K562 (cell line): ENCODE results near the gene CDKN2D. TPM values are rescaled to one million over a fixed set of nuclear protein-coding genes. Genes with fewer than 3 reads are reported as not detected.

Source experiments
- ARNT ChIP-seq, 2 experiments: fragments of 450-650 bp; IDR thresholded peaks; 2 replicates each; pipeline ENCODE4 v1.6.1; 2016; ENCODE audit warnings: mild to moderate bottlenecking in 1 of 2
- ESRRA ChIP-seq: fragments of 450-650 bp; IDR thresholded peaks from 2 replicates; pipeline ENCODE4 v1.6.1; 2014; ENCODE audit warnings: low read depth, mild to moderate bottlenecking, moderate library complexity, borderline replicate concordance
- HDAC2 ChIP-seq: fragments of 450-650 bp; IDR thresholded peaks from 2 replicates; pipeline ENCODE4 v1.6.1; 2016; ENCODE audit warnings: mild to moderate bottlenecking
- JUND ChIP-seq, 2 experiments: IDR thresholded peaks; 2 replicates in 1 of 2; 3 replicates in 1 of 2; pipeline ENCODE4 v1.6.1; 2011; ENCODE audit warnings: borderline replicate concordance in 2 of 2, low read depth in 2 of 2, low read length in 2 of 2, improper control_type of control experiment in 1 of 2, missing biosample characterization in 1 of 2, missing genetic modification characterization in 1 of 2, missing genetic modification reagents in 1 of 2
- KDM1A ChIP-seq, 2 experiments: fragments of 450-650 bp; IDR thresholded peaks; 2 replicates each; pipeline ENCODE4 v1.6.1; 2016; ENCODE audit warnings: mild to moderate bottlenecking in 2 of 2
- KLF10 ChIP-seq: fragments of 250-450 bp; sonication (Bioruptor Pico); IDR thresholded peaks from 2 replicates; pipeline ENCODE4 v1.6.1; 2021; ENCODE audit warnings: matching md5 sums
- MECOM ChIP-seq: fragments of 250-450 bp; sonication (Bioruptor Pico); IDR thresholded peaks from 2 replicates; pipeline ENCODE4 v1.8.0; 2022; ENCODE audit warnings: inconsistent platforms
- PHF8 ChIP-seq: fragments of 200-600 bp; sonication (generic); IDR thresholded peaks from 2 replicates; pipeline ENCODE4 v1.6.1; 2012; ENCODE audit warnings: mixed run types, mild to moderate bottlenecking, inconsistent platforms, low read length, moderate library complexity, borderline replicate concordance
- RBBP5 ChIP-seq: fragments of 200-600 bp; sonication (generic); IDR thresholded peaks from 2 replicates; pipeline ENCODE4 v1.6.1; 2012; ENCODE audit warnings: borderline replicate concordance, mild to moderate bottlenecking, low read length, control low read depth, inconsistent platforms; ENCODE audit not compliant: insufficient read depth, poor library complexity, severe bottlenecking
- RBM39 ChIP-seq: fragments of 200-400 bp; formaldehyde crosslinking; optimal IDR thresholded peaks from 2 replicates; pipeline ENCODE3; 2018; ENCODE audit warnings: low read depth, low read length
- SMAD1 ChIP-seq: fragments of 150-350 bp; IDR thresholded peaks from 2 replicates; pipeline ENCODE4 v1.6.1; 2014; ENCODE audit warnings: low read length, low read depth; ENCODE audit not compliant: partially characterized antibody
- SP1 ChIP-seq: sonication (generic); formaldehyde crosslinking; IDR thresholded peaks from 2 replicates; pipeline ENCODE4 v1.8.1; 2022; ENCODE audit warnings: mild to moderate bottlenecking, missing genetic modification reagents
- ZKSCAN1 ChIP-seq: fragments of 150-350 bp; IDR thresholded peaks from 2 replicates; pipeline ENCODE4 v1.6.1; 2016; ENCODE audit warnings: low read depth, low read length
- polyA plus RNA-seq, 8 experiments: library from polyadenylated mRNA; depleted of rRNA in 4 of 8; stranded (reverse) in 5 of 8; unstranded in 3 of 8; fragments of >200 nt; fragmentation: Nextera tagmentation in 2 of 8; fragmentation: Illumina TruSeq in 1 of 8; extraction: Ambion mirVana in 2 of 8; extraction: Trizol in 1 of 8; gene quantifications; 2 replicates each; pipeline versions ENCODE4 v1.2.1 to v1.2.3, GENCODE V29; 2011 to 2014; ENCODE audit warnings: inconsistent platforms in 1 of 8, missing spikeins in 1 of 8
- total RNA-seq, 7 experiments: library from RNA; depleted of rRNA in 6 of 7; stranded (reverse); fragments of >200 nt in 6 of 7; fragmentation: Illumina TruSeq in 2 of 7; extraction: Trizol in 2 of 7; gene quantifications; 2 replicates each; pipeline versions ENCODE4 v1.2.1 to v1.2.3, GENCODE V29; 2011 to 2021; ENCODE audit warnings: low replicate concordance in 1 of 7

CDKN2D gene
- total and polyA plus RNA-seq, 9 of the 15 experiments (the other 6 are each of a cell fraction or from before 2014, with no cell fraction given) = 0.41 to 8.2 (median 3.7) TPM

DNA sequence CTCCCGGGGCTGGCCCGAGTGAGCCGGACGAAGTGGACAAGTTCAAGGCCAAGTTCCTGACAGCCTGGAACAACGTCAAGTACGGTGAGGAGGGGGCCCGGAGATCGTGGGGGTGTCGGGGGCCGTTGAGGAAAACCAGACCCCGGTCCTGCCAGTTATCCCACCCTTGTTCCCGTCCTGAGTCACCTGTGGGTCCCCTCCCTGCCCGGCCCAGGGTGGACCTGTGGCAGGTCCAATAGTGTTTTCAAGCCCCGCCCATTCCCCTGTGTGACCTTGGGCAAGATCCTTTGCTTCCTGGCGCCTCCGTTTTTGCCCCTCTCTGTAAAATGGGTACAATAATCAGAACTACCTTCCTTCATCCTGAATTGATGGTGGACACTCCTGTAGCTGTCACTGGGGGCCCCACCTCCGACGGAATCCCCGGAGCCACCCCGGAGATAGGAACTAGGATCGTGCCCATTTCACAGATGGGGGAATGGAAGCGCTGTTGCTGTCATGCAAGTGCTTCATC lies 24.5 kb downstream of the CDKN2D start (continued):
- TF ChIP-seq JUND (IDR thresholded peaks at IDR 0.05; ENCODE audit: borderline replicate concordance, low read depth, low read length) (no peak), JUND (tag; IDR thresholded peaks at IDR 0.05; ENCODE audit: borderline replicate concordance, low read depth, low read length) (no peak), MECOM (CRISPR knock-in tag) (0 out of 2 replicates have a peak, but pooled peaks have one; percentile 49), KLF10 (CRISPR knock-in tag) (0 out of 2 replicates have a peak, but pooled peaks have one; percentile 46), SMAD1 (peak; percentile 1), SP1 (CRISPR knock-in tag) (peak; percentile 60; the same call in 1 of the 2 replicates), ARNT (IDR thresholded peaks at IDR 0.05) (no peak), ESRRA (peak; percentile 100), KDM1A (IDR thresholded peaks at IDR 0.05) (peak in 1 of 2 experiments; percentile 89), RBBP5 (peak; percentile 5), PHF8 (no peak), HDAC2 (peak; percentile 86; the same call in 1 of the 2 replicates), ZKSCAN1 (no peak), RBM39 (peak; percentile 79)
